Osteocyte (in vitro differentiated cells): ENCODE results near the gene PPP1R18. TPM values are rescaled to one million over a fixed set of nuclear protein-coding genes. Genes with fewer than 3 reads are reported as not detected.

Source experiments
- DNase-seq: peaks from one replicate; pipeline ENCODE4 v3.0.0; 2021; ENCODE audit warnings: mixed read lengths; ENCODE audit not compliant: unreplicated experiment; ENCODE audit errors: extremely low spot score
- H3K27ac Mint-ChIP-seq: one replicate; pipeline ENCODE4 v1.8.0; 2021; ENCODE audit warnings: mild to moderate bottlenecking, mixed read lengths; ENCODE audit not compliant: unreplicated experiment
- H3K27me3 Mint-ChIP-seq: one replicate; pipeline ENCODE4 v1.8.0; 2021; ENCODE audit warnings: mixed read lengths; ENCODE audit not compliant: unreplicated experiment
- H3K36me3 Mint-ChIP-seq: one replicate; pipeline ENCODE4 v1.8.0; 2021; ENCODE audit warnings: mixed read lengths; ENCODE audit not compliant: unreplicated experiment
- H3K4me1 Mint-ChIP-seq: one replicate; pipeline ENCODE4 v1.8.0; 2021; ENCODE audit warnings: mixed read lengths; ENCODE audit not compliant: unreplicated experiment
- H3K4me3 Mint-ChIP-seq: one replicate; pipeline ENCODE4 v1.8.0; 2021; ENCODE audit warnings: mild to moderate bottlenecking, moderate library complexity, mixed read lengths; ENCODE audit not compliant: unreplicated experiment
- H3K9me3 Mint-ChIP-seq: one replicate; pipeline ENCODE4 v1.8.0; 2021; ENCODE audit warnings: mixed read lengths; ENCODE audit not compliant: unreplicated experiment
- total RNA-seq: library from RNA; stranded (reverse); gene quantifications from 2 replicates; pipeline ENCODE4 v1.2.1, GENCODE V29; 2021
- TF ChIP-seq, protein P1 (sequence below): fragments of 200-600 bp; sonication (generic); IDR thresholded peaks from 2 replicates; pipeline ENCODE4 v1.5.0; 2021; ENCODE audit warnings: antibody characterized with exemption, mild to moderate bottlenecking, moderate library complexity

Gene PPP1R18
- total RNA-seq, 1 donor from 2014 or later, result 134 TPM

DNA sequence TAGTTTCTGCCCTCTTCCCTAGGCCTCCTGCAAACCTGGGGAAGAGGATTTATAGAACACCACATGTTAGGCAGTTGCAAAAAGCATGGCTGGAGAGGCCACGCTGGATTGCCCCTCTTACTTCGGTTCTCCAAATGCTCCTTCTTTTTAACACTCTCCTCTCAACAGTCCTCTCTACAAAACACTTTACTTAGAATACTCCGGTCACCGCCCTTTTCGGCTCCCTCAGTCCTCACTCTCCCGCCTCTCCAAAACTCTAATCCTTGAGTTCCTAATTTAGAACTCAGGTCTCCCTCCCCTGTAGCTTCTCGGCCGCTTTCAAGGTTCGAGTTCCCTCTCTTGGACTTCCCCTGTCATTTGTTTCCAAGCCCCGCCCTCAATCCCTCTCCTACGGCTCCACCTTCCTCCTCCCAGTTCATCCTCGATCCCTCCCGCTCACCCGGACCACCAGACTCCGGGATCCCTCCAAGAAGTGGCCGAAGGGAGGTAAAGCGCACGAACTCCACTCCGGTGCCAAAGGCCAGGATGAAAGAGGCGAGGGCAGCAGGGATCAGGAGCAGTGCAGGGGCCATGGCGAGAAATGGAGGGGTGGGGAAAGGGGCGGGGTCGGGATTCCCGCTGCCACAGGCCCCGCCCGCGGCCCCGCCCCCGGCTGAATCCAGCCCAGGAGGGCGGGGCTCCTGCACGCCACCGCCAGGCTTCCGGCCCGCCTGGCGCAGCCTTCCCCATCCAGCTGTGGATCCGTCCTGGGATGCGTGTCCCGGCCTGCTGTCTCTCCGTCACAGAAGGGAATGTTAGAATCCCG lies 4.2 kb upstream of the PPP1R18 start, which contains the start of gene NRM:
Gene NRM, minus strand, starts transcription at position 582 of the 805 bp plus-strand sequence. Its CDS starts 10 bp downstream, at position 572.
- Mint-ChIP-seq H3K27ac (peak within 1 kb of the TSS; percentile 97), H3K36me3 (peaks cover 1% of the 10 kb centered on the region), H3K27me3 (no peaks in the 10 kb centered on the region), H3K4me3 (peak within 1 kb of the TSS; percentile 90), H3K4me1 (peaks cover 51% of the 10 kb centered on the region), H3K9me3 (no peaks in the 10 kb centered on the region)
- peak; percentile 94 for DNase-seq
- TF ChIP-seq, protein P1, sequence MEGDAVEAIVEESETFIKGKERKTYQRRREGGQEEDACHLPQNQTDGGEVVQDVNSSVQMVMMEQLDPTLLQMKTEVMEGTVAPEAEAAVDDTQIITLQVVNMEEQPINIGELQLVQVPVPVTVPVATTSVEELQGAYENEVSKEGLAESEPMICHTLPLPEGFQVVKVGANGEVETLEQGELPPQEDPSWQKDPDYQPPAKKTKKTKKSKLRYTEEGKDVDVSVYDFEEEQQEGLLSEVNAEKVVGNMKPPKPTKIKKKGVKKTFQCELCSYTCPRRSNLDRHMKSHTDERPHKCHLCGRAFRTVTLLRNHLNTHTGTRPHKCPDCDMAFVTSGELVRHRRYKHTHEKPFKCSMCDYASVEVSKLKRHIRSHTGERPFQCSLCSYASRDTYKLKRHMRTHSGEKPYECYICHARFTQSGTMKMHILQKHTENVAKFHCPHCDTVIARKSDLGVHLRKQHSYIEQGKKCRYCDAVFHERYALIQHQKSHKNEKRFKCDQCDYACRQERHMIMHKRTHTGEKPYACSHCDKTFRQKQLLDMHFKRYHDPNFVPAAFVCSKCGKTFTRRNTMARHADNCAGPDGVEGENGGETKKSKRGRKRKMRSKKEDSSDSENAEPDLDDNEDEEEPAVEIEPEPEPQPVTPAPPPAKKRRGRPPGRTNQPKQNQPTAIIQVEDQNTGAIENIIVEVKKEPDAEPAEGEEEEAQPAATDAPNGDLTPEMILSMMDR, result no peak

DNA sequence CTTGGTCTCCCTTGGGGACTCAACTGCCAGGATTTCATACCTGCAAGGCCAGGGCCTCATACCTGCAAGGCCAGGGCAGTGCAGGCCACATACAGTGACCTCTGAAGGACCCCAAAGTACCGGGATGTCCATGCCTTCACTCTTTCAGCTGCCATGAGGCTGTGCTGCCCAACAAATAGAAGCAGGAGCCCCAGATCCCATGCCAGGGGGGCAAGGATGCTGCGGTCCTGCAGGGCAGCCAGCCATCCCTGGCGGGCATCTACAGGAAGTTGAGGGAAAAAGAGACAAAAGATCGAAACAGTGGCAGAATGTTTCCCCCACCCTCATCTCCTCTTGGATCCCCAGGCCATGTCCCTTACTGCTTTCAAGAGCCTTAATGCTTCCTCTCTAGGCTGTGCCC lies 3.5 kb upstream of the PPP1R18 start:
- TF ChIP-seq, protein P1, result no peak
- Mint-ChIP-seq H3K9me3 (no peaks in the 10 kb centered on the region), H3K36me3 (peaks cover 8% of the 10 kb centered on the region), H3K27ac (peak overlapping the region; percentile 97), H3K4me3 (peak overlapping the region; percentile 90), H3K4me1 (peaks cover 51% of the 10 kb centered on the region), H3K27me3 (no peaks in the 10 kb centered on the region)
- no peak for DNase-seq

DNA sequence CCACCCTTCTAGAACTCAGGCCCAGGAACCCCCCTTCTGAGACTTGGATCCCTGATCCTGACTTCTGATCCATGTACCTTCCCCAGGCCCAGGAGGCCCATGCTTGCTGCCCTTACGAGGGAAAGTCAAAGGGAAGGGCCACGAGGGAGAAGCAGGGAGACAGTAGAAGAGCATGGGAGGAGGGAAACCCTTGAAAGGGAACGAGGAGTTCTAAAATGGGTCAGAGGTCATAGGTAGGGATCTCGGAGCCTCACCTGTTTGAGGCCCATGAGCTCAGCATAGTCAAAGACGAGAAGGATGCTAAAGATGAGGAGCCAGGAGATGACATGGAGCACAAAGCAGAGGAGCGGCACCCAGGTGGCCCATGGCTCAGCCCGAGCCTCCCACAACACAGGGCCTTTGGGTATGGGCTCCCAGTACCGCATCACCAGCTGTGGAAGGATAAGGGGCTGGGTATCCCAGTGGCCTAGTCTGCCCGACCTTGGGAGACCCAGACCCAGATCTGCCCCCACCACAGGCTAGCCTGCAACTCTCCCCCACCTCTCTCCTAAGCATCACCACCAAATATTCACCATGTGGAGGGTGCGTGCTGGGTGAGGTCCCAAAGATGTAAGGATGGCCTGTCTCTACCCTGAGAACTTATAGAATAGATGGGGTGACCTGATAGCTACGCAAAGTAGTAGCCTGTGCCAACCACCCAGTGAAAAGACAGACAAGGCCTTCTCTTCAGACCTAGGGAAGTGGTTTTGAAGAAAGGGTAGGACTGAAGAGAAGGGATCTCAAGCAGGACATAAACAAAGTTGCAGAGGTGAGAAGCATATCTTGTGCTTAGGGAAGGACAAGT lies 2.8 kb upstream of the PPP1R18 start:
- peak overlapping the region; percentile 97 for H3K27ac Mint-ChIP-seq
- TF ChIP-seq, protein P1, result no peak
- no peak for DNase-seq
- H3K9me3 Mint-ChIP-seq, result no peaks in the 10 kb centered on the region
- peak overlapping the region; percentile 90 for H3K4me3 Mint-ChIP-seq
- peaks cover 51% of the 10 kb centered on the region for H3K4me1 Mint-ChIP-seq
- H3K27me3 Mint-ChIP-seq, result no peaks in the 10 kb centered on the region
- peaks cover 12% of the 10 kb centered on the region for H3K36me3 Mint-ChIP-seq

DNA sequence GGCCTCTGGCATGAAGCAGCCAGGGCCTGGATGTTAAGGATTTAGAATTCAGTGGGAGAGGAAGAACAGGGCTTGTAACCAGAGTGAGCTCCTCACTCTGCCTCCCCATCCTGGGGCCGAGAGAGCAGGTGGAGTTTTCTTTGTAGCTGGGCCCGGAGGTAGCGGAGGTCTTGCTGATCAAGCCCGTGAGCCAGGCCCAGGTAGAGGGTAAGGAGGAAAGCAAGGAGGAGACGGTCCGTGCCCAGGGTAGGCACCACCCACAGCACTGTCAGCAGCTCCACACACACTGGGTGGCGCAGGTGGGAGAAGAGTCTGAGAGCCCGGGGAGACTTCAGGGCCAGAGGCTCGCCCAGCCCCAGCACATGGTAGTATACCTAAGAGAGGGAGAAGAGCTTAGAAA lies 2.1 kb upstream of the PPP1R18 start:
- H3K9me3 Mint-ChIP-seq, result no peaks in the 10 kb centered on the region
- no peak for DNase-seq
- peak overlapping the region; percentile 97 for H3K27ac Mint-ChIP-seq
- no peaks in the 10 kb centered on the region for H3K27me3 Mint-ChIP-seq
- peaks cover 17% of the 10 kb centered on the region for H3K36me3 Mint-ChIP-seq
- peak overlapping the region; percentile 89 for H3K4me3 Mint-ChIP-seq
- TF ChIP-seq, protein P1, result no peak
- H3K4me1 Mint-ChIP-seq, result peaks cover 54% of the 10 kb centered on the region
